Measurements from ENCODE around the gene PPEF2.
A peak's percentile ranks its signal among the peaks of the same experiment; 100 is the strongest.

Gene PPEF2

DNA sequence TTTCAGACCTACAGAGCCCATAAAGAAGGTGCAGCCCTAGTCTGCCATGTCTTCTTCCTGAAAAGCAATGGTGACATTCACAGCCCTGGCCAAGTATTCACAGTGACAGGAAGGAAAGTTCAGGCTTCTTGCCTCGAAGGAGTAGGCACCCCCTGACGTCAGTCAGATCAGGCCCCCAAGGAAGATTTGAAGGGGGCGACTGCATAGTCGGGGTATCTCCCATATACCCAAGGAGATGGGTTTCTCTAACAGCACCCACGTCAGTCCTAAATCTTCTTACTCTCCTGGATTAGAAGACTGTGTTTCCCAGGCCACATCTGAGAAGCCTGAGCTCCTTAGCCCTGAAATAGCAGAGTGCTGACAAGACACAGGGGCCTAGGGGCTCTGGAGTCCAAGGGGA, at the start of gene PPEF2:
Gene PPEF2 (minus strand): TSS at position 101 of the 400 bp plus-strand sequence. CDS start 6,127 bp downstream, outside the sequence.
- peak within 1 kb of the TSS; percentile 62; the same call in 1 of the 2 replicates for H3K4me2 ChIP-seq (ENCODE audit: low read depth, low read length)
- no peaks in the 10 kb centered on the region for H3K79me2 ChIP-seq (ENCODE audit: low read length)
- H3K27me3 ChIP-seq (replicated peaks; ENCODE audit: insufficient read depth, low read length), result no peaks in the 10 kb centered on the region

DNA sequence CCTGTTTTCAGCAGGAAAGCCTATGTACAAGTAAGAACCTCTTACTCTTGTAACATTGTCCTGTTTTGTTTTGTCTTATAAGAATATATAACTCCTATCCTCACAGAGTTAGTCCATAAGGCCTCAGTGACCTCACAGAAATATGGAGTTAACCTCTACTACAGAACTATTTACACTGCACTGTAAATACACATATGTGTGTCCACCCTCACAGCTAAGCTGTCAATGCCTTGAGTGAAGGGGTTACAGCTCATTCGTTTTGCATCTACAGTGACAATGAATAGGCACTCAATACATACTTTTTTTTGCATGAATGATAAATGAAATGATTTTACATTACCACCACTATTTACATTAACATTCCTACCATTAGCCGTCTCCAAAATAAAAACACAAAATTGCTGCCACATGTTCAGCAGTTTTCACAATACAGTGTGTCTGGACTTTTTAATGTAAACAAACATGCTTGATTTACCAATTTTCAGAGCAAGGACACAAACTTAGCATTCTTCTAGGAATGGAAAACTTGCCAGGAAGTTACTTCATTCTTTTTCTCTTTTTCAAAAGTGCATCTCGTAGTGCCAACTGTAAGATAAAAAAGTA, 48.1 kb upstream of the PPEF2 start:
- H3K9me3 ChIP-seq (replicated peaks; ENCODE audit: insufficient read depth, low read length), result no peaks in the 10 kb centered on the region
- H3K27ac ChIP-seq (ENCODE audit: low read length), result no peak overlapping the region
- TF ChIP-seq EZH2 (optimal IDR thresholded peaks at IDR 0.05; ENCODE audit: low read depth, low read length) (no peak), EZH2phosphoT487 (IDR thresholded peaks at IDR 0.05; ENCODE audit: low read length) (no peak)
- TF ChIP-seq, protein P1, sequence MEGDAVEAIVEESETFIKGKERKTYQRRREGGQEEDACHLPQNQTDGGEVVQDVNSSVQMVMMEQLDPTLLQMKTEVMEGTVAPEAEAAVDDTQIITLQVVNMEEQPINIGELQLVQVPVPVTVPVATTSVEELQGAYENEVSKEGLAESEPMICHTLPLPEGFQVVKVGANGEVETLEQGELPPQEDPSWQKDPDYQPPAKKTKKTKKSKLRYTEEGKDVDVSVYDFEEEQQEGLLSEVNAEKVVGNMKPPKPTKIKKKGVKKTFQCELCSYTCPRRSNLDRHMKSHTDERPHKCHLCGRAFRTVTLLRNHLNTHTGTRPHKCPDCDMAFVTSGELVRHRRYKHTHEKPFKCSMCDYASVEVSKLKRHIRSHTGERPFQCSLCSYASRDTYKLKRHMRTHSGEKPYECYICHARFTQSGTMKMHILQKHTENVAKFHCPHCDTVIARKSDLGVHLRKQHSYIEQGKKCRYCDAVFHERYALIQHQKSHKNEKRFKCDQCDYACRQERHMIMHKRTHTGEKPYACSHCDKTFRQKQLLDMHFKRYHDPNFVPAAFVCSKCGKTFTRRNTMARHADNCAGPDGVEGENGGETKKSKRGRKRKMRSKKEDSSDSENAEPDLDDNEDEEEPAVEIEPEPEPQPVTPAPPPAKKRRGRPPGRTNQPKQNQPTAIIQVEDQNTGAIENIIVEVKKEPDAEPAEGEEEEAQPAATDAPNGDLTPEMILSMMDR (IDR thresholded peaks at IDR 0.05; ENCODE audit: low read length), result no peak
- H3K4me2 ChIP-seq (ENCODE audit: low read depth, low read length), result no peak overlapping the region
- no peak overlapping the region for H2AFZ ChIP-seq (ENCODE audit: low read length)
- no peak overlapping the region for H3K4me3 ChIP-seq (ENCODE audit: low read length)
- no peaks in the 10 kb centered on the region; the same call in 1 of the 2 replicates for H3F3A ChIP-seq (ENCODE audit: insufficient read depth, low read length)
- no peaks in the 10 kb centered on the region for H3K9me2 ChIP-seq (replicated peaks; ENCODE audit: insufficient read depth, low read length)
- H3K27me3 ChIP-seq (replicated peaks; ENCODE audit: insufficient read depth, low read length), result no peaks in the 10 kb centered on the region
- no peaks in the 10 kb centered on the region for H3K4me1 ChIP-seq (ENCODE audit: low read length)
- H4K20me1 ChIP-seq (ENCODE audit: insufficient read depth, low read length), result no peaks in the 10 kb centered on the region
- DNase-seq, result no peak
- no peak overlapping the region for H3K9ac ChIP-seq (ENCODE audit: low read length)
- no peaks in the 10 kb centered on the region for H3K79me2 ChIP-seq (ENCODE audit: low read length)
- peaks cover 15% of the 10 kb centered on the region for H3K36me3 ChIP-seq (replicated peaks; ENCODE audit: insufficient read depth, low read length)

More for the DNA sequence above, at the start of gene PPEF2:
- Histone ChIP-seq H3K4me1 (ENCODE audit: low read length) (peaks cover 12% of the 10 kb centered on the region; the same call in 1 of the 2 replicates), H3K9me2 (replicated peaks; ENCODE audit: insufficient read depth, low read length) (no peaks in the 10 kb centered on the region), H3K27ac (ENCODE audit: low read length) (peak within 1 kb of the TSS; percentile 52; the same call in 1 of the 2 replicates), H2AFZ (ENCODE audit: low read length) (peak within 1 kb of the TSS; percentile 26; the same call in 1 of the 2 replicates), H3K4me3 (ENCODE audit: low read length) (peak within 1 kb of the TSS; percentile 25), H3F3A (ENCODE audit: insufficient read depth, low read length) (peaks cover 11% of the 10 kb centered on the region), H3K9ac (ENCODE audit: low read length) (no peak within 1 kb of the TSS), H3K36me3 (replicated peaks; ENCODE audit: insufficient read depth, low read length) (no peaks in the 10 kb centered on the region), H3K9me3 (replicated peaks; ENCODE audit: insufficient read depth, low read length) (no peaks in the 10 kb centered on the region), H4K20me1 (ENCODE audit: insufficient read depth, low read length) (no peaks in the 10 kb centered on the region)
- DNase-seq, result no peak
- TF ChIP-seq, protein P1 (IDR thresholded peaks at IDR 0.05; ENCODE audit: low read length), result no peak
- no peak for TF ChIP-seq EZH2 (optimal IDR thresholded peaks at IDR 0.05; ENCODE audit: low read depth, low read length)
- TF ChIP-seq EZH2phosphoT487 (IDR thresholded peaks at IDR 0.05; ENCODE audit: low read length), result no peak

- H3K9ac ChIP-seq (ENCODE audit: low read length), result no peak overlapping the region
- H3K27ac ChIP-seq (ENCODE audit: low read length), result no peak overlapping the region
- peaks cover 2% of the 10 kb centered on the region; the same call in 1 of the 2 replicates for H3F3A ChIP-seq (ENCODE audit: insufficient read depth, low read length)
- H3K9me3 ChIP-seq (replicated peaks; ENCODE audit: insufficient read depth, low read length), result no peaks in the 10 kb centered on the region
- no peaks in the 10 kb centered on the region for H3K27me3 ChIP-seq (replicated peaks; ENCODE audit: insufficient read depth, low read length)
- no peak overlapping the region for H2AFZ ChIP-seq (ENCODE audit: low read length)
- H3K36me3 ChIP-seq (replicated peaks; ENCODE audit: insufficient read depth, low read length), result peaks cover 13% of the 10 kb centered on the region
- DNase-seq, result no peak
- no peak overlapping the region for H3K4me3 ChIP-seq (ENCODE audit: low read length)
- H3K4me2 ChIP-seq (ENCODE audit: low read depth, low read length), result no peak overlapping the region
- H4K20me1 ChIP-seq (ENCODE audit: insufficient read depth, low read length), result no peaks in the 10 kb centered on the region
- H3K79me2 ChIP-seq (ENCODE audit: low read length), result no peaks in the 10 kb centered on the region
- TF ChIP-seq EZH2phosphoT487 (IDR thresholded peaks at IDR 0.05; ENCODE audit: low read length) (no peak), EZH2 (optimal IDR thresholded peaks at IDR 0.05; ENCODE audit: low read depth, low read length) (no peak)
- TF ChIP-seq, protein P1 (IDR thresholded peaks at IDR 0.05; ENCODE audit: low read length), result no peak
- no peaks in the 10 kb centered on the region for H3K9me2 ChIP-seq (replicated peaks; ENCODE audit: insufficient read depth, low read length)
- no peaks in the 10 kb centered on the region for H3K4me1 ChIP-seq (ENCODE audit: low read length)
Measured at GRCh38 chr4:75948822-75949444, 46.7 kb upstream of the PPEF2 start.
